DMS53 treated with DMSO at 0.1 percent for 48 hours (cell line): ENCODE measurements around the gene IGFLR1.

Experiments
- DNase-seq: peaks from one replicate; lab custom pipeline; 2025; ENCODE audit not compliant: unreplicated experiment; lab: John Stamatoyannopoulos, UW

IGFLR1 gene

DNA sequence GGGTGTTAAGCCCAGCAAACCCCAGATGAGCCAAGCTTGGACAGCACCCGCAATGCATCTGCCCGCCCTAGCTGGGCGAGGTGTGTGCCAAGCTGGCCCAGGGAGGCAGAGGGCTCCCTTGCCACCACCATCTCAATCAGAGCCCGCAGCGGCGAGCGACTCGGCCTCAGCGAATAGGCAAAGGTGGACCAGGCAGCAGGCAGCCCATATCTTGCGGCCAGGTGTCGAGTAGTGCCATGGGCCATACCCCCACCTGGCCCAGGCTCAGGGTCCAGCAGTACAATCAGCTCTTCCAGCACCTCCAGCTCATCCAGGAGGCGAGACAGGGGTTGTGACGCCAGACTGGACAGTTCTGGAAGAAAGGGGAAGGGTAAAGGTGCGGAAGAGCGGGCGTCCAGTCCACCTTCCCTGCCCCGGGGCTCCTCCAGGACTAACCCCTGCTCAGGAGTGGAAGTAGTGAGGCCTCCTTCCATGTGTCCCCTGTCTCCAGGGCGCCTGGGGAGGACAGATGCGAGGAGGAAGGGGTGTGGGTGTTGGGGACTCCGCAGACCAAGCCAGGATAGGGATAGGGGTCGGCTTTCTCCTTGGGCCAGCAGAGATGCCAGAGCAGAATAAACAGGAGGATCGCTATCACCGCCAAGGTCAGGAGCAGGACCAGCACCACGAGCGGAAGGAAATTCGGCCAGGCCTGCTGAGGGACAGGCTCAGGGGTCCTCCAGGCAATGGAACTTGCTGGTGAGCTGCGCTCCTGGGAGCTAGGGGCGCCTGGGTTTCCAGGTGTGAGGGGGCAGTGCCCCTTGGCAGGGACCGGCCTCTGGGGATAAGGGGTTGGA lies 2.8 kb downstream of the IGFLR1 start:
- no peak for DNase-seq

DNA sequence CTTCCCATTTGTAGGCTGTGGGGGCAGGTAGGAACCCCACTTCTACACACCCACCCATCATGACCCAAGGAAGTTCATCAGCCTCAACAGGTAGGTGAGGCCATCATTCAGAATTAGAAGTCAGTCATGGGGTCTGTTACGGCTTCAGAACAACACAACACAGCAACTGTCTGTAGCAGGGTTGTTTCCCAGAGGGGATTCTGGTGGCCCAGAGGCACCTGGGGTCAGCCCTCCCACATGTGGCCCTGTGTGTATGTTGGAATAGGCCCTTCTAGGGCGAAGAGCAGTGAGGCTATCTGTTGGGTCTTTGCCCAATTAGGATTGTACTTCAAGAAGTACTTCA lies 3.4 kb downstream of the IGFLR1 start:
- DNase-seq, result no peak

- no peak for DNase-seq
These were observed 4.0 kb downstream of the IGFLR1 start for GRCh38 chr19:35738021-35738886.

GRCh38 chr19:35736913-35737886 lies 5.1 kb downstream of the IGFLR1 start:
- no peak for DNase-seq

- no peak for DNase-seq
These were observed 7.4 kb downstream of the IGFLR1 start for GRCh38 chr19:35734889-35735288.

- DNase-seq, result no peak
These were observed 8.0 kb downstream of the IGFLR1 start for GRCh38 chr19:35734273-35734672.

DNA sequence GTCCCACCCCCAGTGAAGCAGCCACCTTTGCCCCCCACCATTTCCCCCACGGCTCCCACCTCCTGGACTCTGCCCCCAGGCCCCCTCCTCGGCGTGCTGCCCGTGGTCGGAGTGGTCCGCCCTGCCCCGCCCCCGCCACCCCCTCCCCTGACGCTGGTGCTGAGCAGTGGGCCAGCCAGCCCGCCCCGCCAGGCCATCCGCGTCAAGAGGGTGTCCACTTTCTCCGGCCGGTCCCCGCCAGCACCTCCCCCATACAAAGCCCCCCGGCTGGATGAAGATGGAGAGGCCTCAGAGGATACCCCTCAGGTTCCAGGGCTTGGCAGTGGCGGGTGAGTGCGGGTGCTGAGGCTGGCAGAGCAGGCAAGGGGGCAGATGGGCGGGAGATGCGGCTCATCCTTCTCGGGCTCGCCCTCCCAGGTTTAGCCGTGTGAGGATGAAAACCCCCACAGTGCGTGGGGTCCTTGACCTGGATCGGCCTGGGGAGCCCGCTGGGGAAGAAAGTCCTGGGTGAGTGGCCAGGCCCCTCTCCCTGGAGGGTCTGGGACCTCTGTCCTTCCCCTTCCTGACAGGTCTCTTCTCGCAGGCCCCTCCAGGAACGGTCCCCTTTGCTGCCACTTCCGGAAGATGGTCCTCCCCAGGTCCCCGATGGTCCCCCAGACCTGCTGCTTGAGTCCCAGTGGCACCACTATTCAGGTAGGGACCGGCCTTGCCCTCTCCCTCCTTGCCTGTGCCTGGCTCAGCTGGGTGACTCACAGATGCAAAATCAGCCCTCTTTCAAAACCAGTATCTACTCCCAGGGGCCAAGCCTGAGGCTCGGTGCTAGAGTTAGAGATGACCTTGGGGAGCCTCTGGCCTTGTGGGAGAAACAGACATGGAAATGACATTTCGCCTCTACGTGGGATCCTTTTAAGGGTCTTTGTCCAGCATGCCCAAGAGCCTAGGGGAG lies 8.8 kb downstream of the IGFLR1 start:
- no peak for DNase-seq

DNA sequence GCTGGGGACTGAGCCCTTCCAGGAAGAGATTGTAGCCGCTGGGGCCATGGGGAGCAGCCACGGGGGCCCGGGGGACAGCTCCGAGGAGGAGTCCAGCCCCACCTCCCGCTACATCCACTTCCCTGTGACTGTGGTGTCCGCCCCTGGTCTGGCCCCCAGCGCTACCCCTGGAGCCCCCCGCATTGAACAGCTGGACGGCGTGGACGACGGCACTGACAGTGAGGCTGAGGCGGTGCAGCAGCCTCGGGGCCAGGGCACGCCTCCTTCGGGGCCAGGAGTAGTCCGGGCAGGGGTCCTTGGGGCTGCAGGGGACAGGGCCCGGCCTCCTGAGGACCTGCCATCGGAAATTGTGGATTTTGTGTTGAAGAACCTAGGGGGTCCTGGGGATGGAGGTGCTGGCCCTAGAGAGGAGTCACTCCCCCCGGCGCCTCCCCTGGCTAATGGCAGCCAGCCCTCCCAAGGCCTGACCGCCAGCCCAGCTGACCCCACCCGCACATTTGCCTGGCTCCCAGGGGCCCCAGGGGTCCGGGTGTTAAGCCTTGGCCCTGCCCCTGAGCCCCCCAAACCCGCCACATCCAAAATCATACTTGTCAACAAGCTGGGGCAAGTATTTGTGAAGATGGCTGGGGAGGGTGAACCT lies 9.6 kb downstream of the IGFLR1 start:
- no peak for DNase-seq

DNA sequence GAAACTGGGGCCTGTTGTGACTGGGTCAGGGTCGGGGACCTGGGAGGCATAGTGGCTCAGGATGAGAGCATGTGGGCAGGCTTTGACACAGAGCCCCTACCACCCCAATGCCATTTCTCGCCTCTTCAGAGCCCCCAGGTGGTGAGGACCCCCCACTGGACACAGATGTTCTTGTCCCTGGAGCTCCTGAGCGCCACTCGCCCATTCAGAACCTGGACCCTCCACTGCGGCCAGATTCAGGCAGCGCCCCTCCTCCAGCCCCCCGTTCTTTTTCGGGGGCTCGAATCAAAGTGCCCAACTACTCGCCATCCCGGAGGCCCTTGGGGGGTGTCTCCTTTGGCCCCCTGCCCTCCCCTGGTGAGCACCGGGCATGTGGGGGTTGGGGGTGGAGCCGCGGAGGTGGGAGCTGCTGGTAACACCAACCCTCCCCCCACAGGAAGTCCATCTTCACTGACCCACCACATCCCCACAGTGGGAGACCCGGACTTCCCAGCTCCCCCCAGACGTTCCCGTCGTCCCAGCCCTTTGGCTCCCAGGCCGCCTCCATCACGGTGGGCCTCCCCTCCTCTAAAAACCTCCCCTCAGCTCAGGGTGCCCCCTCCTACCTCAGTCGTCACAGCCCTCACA lies 10.4 kb downstream of the IGFLR1 start:
- DNase-seq, result no peak

GRCh38 chr19:35731353-35731752 lies 10.9 kb downstream of the IGFLR1 start:
- no peak for DNase-seq

DNA sequence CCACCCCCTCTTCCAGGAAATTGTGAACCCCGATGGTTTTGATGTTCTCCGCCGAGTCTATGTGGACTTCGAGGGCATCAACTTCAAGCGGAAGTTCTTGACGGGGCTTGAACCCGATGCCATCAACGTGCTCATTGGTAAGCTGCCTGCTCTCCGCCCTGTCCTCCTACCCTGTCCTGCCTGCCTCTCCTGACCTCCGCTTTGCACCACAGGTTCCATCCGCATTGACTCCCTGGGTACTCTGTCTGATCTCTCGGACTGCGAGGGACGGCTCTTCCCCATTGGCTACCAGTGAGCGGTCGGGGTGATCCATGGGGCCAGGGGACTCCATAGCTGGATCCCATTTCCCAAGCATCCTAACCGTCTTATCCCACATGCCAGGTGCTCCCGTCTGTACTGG lies 11.9 kb downstream of the IGFLR1 start:
- no peak for DNase-seq

DNA sequence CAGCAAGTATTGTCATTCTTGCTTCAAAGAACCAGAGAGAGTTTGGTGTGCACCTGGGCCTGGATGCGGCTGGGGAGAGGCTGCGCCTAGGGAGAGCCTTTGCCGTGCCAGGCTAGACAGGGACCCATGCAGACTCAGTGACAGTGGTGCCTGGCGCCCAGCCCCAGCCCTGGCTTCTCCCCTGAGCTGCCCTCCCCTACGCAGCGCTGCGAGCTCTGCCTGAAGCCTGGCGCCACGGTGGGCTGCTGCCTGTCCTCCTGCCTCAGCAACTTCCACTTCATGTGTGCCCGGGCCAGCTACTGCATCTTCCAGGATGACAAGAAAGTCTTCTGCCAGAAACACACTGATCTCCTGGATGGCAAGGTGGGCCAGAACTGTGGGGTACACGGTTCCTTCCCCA lies 12.5 kb downstream of the IGFLR1 start:
- no peak for DNase-seq

GRCh38 chr19:35729021-35729420 lies 13.2 kb downstream of the IGFLR1 start:
- no peak for DNase-seq

GRCh38 chr19:35727956-35728706 lies 14.1 kb downstream of the IGFLR1 start:
- no peak for DNase-seq

- no peak for DNase-seq
These were observed 14.9 kb downstream of the IGFLR1 start for GRCh38 chr19:35727053-35727955.

- DNase-seq, result no peak
These were observed 16.9 kb downstream of the IGFLR1 start for GRCh38 chr19:35725216-35725861.

- no peak for DNase-seq
These were observed 17.7 kb downstream of the IGFLR1 start for GRCh38 chr19:35724560-35724959.
